HL-60 (cell line): ENCODE results near the gene CSNK1G3.

Source experiments
- CTCF ChIP-seq: IDR thresholded peaks from one replicate; pipeline ENCODE4 v1.5.1; 2011; ENCODE audit warnings: low read length, control low read depth, inconsistent platforms; ENCODE audit not compliant: insufficient read depth
- POLR2AphosphoS5 ChIP-seq: IDR thresholded peaks from 2 replicates; pipeline ENCODE4 v1.6.1; 2012; ENCODE audit warnings: low read depth

GRCh38 chr5:123585871-123586270, 73.9 kb downstream of the CSNK1G3 start:
- TF ChIP-seq CTCF (no peak), POLR2AphosphoS5 (no peak)
